Fibroblast of villous mesenchyme (primary cell): ENCODE measurements around the gene TMEM126A. TPM values are rescaled to one million over a fixed set of nuclear protein-coding genes. Genes with fewer than 3 reads are reported as not detected.

ENCODE experiments used
- DNase-seq: peaks from one replicate; pipeline ENCODE4 v3.0.0-alpha.2; 2010; ENCODE audit warnings: low read depth
- H3K4me3 ChIP-seq: 2 replicates; pipeline ENCODE4 v1.5.1; 2011; ENCODE audit warnings: low read depth, mild to moderate bottlenecking, low read length
- total RNA-seq: library from RNA; depleted of rRNA; stranded (reverse); fragments of >200 nt; gene quantifications from 2 replicates; pipeline ENCODE4 v1.2.3, GENCODE V29; 2012
- TF ChIP-seq, protein P1 (sequence below): IDR thresholded peaks from 2 replicates; pipeline ENCODE4 v1.5.1; 2012; ENCODE audit warnings: low read depth, mild to moderate bottlenecking, low read length; ENCODE audit not compliant: insufficient read depth

The TMEM126A gene
- total RNA-seq, 1 donor = 46.6 TPM

- no peak for DNase-seq
- H3K4me3 ChIP-seq = no peak overlapping the region
- TF ChIP-seq, protein P1, sequence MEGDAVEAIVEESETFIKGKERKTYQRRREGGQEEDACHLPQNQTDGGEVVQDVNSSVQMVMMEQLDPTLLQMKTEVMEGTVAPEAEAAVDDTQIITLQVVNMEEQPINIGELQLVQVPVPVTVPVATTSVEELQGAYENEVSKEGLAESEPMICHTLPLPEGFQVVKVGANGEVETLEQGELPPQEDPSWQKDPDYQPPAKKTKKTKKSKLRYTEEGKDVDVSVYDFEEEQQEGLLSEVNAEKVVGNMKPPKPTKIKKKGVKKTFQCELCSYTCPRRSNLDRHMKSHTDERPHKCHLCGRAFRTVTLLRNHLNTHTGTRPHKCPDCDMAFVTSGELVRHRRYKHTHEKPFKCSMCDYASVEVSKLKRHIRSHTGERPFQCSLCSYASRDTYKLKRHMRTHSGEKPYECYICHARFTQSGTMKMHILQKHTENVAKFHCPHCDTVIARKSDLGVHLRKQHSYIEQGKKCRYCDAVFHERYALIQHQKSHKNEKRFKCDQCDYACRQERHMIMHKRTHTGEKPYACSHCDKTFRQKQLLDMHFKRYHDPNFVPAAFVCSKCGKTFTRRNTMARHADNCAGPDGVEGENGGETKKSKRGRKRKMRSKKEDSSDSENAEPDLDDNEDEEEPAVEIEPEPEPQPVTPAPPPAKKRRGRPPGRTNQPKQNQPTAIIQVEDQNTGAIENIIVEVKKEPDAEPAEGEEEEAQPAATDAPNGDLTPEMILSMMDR = no peak
Observed at GRCh38 chr11:85698195-85698594, 50.4 kb downstream of the TMEM126A start.

DNA sequence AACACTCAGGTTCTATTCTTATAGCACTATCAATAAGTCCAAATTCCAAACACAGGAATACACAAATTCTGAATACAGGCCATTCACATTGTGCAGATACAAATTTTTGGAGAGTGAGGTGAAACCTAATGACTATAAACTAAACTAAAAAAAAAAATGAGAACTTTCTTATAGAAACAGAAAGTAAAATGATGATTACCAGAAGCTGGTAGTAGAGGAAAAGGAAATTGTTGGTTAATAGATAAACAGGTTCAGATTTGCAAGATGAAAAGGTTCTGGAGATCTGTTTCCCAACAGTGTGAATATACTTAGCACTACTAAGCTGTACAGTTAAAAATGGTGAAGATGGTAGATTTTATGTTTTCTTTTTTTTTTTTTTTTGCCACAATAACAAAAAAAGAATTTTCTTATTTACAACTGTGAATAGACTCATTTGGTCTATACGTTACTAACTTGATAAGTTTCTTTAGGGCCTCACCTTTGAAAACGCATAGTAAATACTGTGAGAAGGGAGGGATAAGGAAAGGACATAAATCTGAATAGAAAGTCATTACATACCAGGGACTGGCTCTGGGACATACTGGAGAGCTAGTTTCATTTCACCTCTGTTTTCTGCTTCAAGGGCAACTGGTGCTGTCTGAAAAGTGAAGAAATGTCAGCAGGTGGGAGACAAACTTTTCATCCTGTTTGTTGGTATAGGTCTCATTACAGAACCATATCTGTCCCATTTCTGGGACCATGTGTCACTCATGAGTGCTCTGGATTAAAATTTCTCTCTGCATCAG lies 52.4 kb downstream of the TMEM126A start:
- H3K4me3 ChIP-seq = no peak overlapping the region
- TF ChIP-seq, protein P1 = no peak
- no peak for DNase-seq

- TF ChIP-seq, protein P1 = no peak
- no peak for DNase-seq
- no peak overlapping the region for H3K4me3 ChIP-seq
Observed at GRCh38 chr11:85704967-85705366, 57.2 kb downstream of the TMEM126A start.

DNA sequence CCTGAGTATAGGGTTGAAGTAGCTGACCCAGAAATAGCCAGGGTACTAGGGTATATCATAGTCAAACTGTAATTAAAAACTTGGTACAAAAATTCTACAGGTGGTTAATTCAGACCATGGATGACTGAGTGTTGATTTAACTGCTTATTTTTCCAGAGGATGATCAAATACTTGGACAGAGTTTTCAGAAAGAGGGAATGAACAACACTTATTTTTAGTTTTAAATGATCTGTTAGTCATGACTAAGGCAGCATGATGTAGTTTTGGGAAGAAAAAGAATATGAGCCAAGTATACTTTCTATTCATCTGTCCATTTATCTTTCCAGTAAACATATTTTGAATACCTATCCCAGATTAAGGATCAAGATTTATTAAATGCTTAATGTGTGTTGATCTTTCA lies 58.0 kb downstream of the TMEM126A start:
- DNase-seq = no peak
- TF ChIP-seq, protein P1 = no peak
- no peak overlapping the region for H3K4me3 ChIP-seq

Other genes with a start within 250 kb of the TMEM126A start
- gene DLG2, start 20.6 kb upstream of the TMEM126A start, total RNA-seq = 1.3 TPM in 2 replicates
- gene TMEM126B, start 19.4 kb upstream of the TMEM126A start, total RNA-seq = 67.0 and 73.0 TPM in 2 replicates
- 41.5 and 49.9 TPM in 2 replicates for gene CREBZF, start 17.2 kb downstream of the TMEM126A start, total RNA-seq
- 2.6 and 3.9 TPM in 2 replicates for gene CCDC89, start 38.2 kb downstream of the TMEM126A start, total RNA-seq
- gene SYTL2, start 163.2 kb downstream of the TMEM126A start, total RNA-seq = 10.8 and 28.3 TPM in 2 replicates
- not detected in 2 replicates for gene CCDC83, start 207.4 kb downstream of the TMEM126A start, total RNA-seq